ENCODE results near the gene C1orf198. TPM values are rescaled to one million over a fixed set of nuclear protein-coding genes. Genes with fewer than 3 reads are reported as not detected.
A peak's percentile ranks its signal among the peaks of the same experiment; 100 is the strongest.

C1orf198 gene
- total RNA-seq, 1 donor from 2014 or later, result 159 TPM

DNA sequence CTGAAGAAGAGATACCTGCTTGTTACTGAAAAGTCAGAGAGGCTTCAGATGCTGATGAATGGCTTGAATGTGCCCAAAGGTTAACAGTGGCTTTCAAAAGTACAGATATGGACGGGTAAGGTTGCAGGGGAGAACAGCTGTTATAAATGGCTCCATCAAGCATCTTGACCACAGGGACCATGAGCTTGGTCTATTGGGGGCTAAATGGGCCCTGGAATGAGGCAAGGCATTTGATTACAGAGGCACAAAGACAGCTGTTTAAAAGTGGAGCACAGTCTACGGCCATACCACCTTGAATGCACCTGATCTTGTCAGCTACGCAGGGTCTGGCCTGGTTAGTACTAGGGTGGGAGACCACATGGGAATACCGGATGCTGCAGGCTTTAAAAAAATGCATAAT lies 48.3 kb downstream of the C1orf198 start:
- intact Hi-C loops (cut with DNase I), result no loop called here
- ATAC-seq (no peak), DNase-seq (no peak)
- peaks cover 11% of the 10 kb centered on the region for H3K4me1 ChIP-seq
- H3K4me3 ChIP-seq, result no peak overlapping the region
- H3K27me3 ChIP-seq, result no peaks in the 10 kb centered on the region
- H3K36me3 ChIP-seq, result no peaks in the 10 kb centered on the region
- no peaks in the 10 kb centered on the region for H3K9me3 ChIP-seq
- no peak for TF ChIP-seq CTCF (IDR thresholded peaks at IDR 0.05)
- H3K27ac ChIP-seq, result no peak overlapping the region

GRCh38 chr1:230818901-230819300 lies 49.4 kb downstream of the C1orf198 start:
- Histone ChIP-seq H3K36me3 (no peaks in the 10 kb centered on the region), H3K4me1 (peaks cover under 1% of the 10 kb centered on the region), H3K27me3 (no peaks in the 10 kb centered on the region), H3K4me3 (no peak overlapping the region), H3K9me3 (no peaks in the 10 kb centered on the region), H3K27ac (no peak overlapping the region)
- no peak for TF ChIP-seq CTCF (IDR thresholded peaks at IDR 0.05)
- no peak for ATAC-seq
- no peak for DNase-seq
- intact Hi-C loops (cut with DNase I), result no loop called here

GRCh38 chr1:230818367-230818766 lies 50.0 kb downstream of the C1orf198 start:
- H3K36me3 ChIP-seq, result no peaks in the 10 kb centered on the region
- H3K4me3 ChIP-seq, result no peak overlapping the region
- intact Hi-C loops (cut with DNase I), result no loop called here
- no peak for ATAC-seq
- H3K9me3 ChIP-seq, result no peaks in the 10 kb centered on the region
- no peaks in the 10 kb centered on the region for H3K4me1 ChIP-seq
- DNase-seq, result no peak
- no peaks in the 10 kb centered on the region for H3K27me3 ChIP-seq
- H3K27ac ChIP-seq, result no peak overlapping the region
- no peak for TF ChIP-seq CTCF (IDR thresholded peaks at IDR 0.05)

DNA sequence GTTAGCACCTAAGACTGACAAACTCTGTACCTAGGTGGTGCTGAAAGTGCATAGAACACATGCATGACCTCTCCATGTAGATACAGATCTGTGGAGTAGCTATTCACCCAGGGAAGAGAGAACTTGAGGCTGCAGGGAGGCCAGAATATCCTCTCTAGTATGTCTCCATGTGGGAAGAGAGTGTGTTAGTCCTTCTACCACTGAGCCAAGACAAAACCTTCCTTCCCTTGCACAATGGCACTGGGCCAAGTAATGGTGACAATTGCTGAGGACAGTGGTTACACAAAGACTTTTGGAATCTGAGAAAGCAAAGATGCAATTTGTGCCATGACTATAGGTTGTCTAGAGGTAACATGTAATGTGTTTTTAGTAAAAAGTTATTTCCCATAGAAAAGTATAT lies 52.3 kb downstream of the C1orf198 start:
- Histone ChIP-seq H3K4me3 (no peak overlapping the region), H3K4me1 (no peaks in the 10 kb centered on the region), H3K27me3 (no peaks in the 10 kb centered on the region), H3K27ac (no peak overlapping the region), H3K9me3 (peaks cover 7% of the 10 kb centered on the region), H3K36me3 (no peaks in the 10 kb centered on the region)
- TF ChIP-seq CTCF (IDR thresholded peaks at IDR 0.05), result no peak
- peak; percentile 24 for ATAC-seq
- intact Hi-C loops (cut with DNase I), result no loop called here
- DNase-seq, result no peak

GRCh38 chr1:230814949-230815692 lies 53.2 kb downstream of the C1orf198 start:
- DNase-seq, result no peak
- peaks cover 7% of the 10 kb centered on the region for H3K9me3 ChIP-seq
- H3K4me3 ChIP-seq, result no peak overlapping the region
- H3K27me3 ChIP-seq, result no peaks in the 10 kb centered on the region
- H3K36me3 ChIP-seq, result no peaks in the 10 kb centered on the region
- no peak for ATAC-seq
- H3K4me1 ChIP-seq, result no peaks in the 10 kb centered on the region
- no peak for TF ChIP-seq CTCF (IDR thresholded peaks at IDR 0.05)
- no peak overlapping the region for H3K27ac ChIP-seq
- intact Hi-C loops (cut with DNase I), result no loop called here

- DNase-seq, result no peak
- Histone ChIP-seq H3K27ac (no peak overlapping the region), H3K27me3 (no peaks in the 10 kb centered on the region), H3K4me3 (no peak overlapping the region), H3K36me3 (no peaks in the 10 kb centered on the region), H3K9me3 (peaks cover 7% of the 10 kb centered on the region), H3K4me1 (no peaks in the 10 kb centered on the region)
- ATAC-seq, result no peak
- intact Hi-C loops (cut with DNase I), result no loop called here
- no peak for TF ChIP-seq CTCF (IDR thresholded peaks at IDR 0.05)
Measured at GRCh38 chr1:230812568-230812967, 55.8 kb downstream of the C1orf198 start.
